ENCODE measurements around the gene MRPL37. TPM values are rescaled to one million over a fixed set of nuclear protein-coding genes. Genes with fewer than 3 reads are reported as not detected.

The MRPL37 gene
- total RNA-seq, 1 donor from 2014 or later: 60.4 TPM

GRCh38 chr1:54257346-54257620 is 57.3 kb downstream of the MRPL37 start:
- Histone ChIP-seq H3K4me1 (peaks cover 23% of the 10 kb centered on the region), H3K4me2 (peak overlapping the region; percentile 57), H3K27me3 (no peaks in the 10 kb centered on the region), H2AFZ (replicated peaks) (no peak overlapping the region), H3K9ac (no peak overlapping the region), H3K4me3 (no peak overlapping the region), H3K36me3 (no peaks in the 10 kb centered on the region), H3K27ac (peak overlapping the region; percentile 58), H3K9me3 (ENCODE audit: low read depth) (no peaks in the 10 kb centered on the region), H4K20me1 (ENCODE audit: low read depth) (peaks cover 80% of the 10 kb centered on the region), H3F3A (ENCODE audit: low read depth) (peaks cover 10% of the 10 kb centered on the region), H3K79me2 (ENCODE audit: low read depth) (peaks cover 26% of the 10 kb centered on the region)
- Mint-ChIP-seq H3K9me3 (no peaks in the 10 kb centered on the region), H3K4me3 (no peak overlapping the region), H3K27me3 (ENCODE audit: insufficient read depth, low read depth) (peaks cover 8% of the 10 kb centered on the region), H3K4me1 (peaks cover 56% of the 10 kb centered on the region), H3K36me3 (peaks cover 15% of the 10 kb centered on the region), H3K27ac (peak overlapping the region; percentile 8)
- DNase-seq (ENCODE audit: low spot score): no peak
- TF ChIP-seq EZH2 (IDR thresholded peaks at IDR 0.05) (no peak), EZH2phosphoT487 (IDR thresholded peaks at IDR 0.05) (no peak)
- TF ChIP-seq, protein P1, sequence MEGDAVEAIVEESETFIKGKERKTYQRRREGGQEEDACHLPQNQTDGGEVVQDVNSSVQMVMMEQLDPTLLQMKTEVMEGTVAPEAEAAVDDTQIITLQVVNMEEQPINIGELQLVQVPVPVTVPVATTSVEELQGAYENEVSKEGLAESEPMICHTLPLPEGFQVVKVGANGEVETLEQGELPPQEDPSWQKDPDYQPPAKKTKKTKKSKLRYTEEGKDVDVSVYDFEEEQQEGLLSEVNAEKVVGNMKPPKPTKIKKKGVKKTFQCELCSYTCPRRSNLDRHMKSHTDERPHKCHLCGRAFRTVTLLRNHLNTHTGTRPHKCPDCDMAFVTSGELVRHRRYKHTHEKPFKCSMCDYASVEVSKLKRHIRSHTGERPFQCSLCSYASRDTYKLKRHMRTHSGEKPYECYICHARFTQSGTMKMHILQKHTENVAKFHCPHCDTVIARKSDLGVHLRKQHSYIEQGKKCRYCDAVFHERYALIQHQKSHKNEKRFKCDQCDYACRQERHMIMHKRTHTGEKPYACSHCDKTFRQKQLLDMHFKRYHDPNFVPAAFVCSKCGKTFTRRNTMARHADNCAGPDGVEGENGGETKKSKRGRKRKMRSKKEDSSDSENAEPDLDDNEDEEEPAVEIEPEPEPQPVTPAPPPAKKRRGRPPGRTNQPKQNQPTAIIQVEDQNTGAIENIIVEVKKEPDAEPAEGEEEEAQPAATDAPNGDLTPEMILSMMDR (IDR thresholded peaks at IDR 0.05): no peak

- H3F3A ChIP-seq (ENCODE audit: low read depth): peaks cover 10% of the 10 kb centered on the region
- H3K9ac ChIP-seq: no peak overlapping the region
- peaks cover 15% of the 10 kb centered on the region for H3K36me3 Mint-ChIP-seq
- H3K36me3 ChIP-seq: no peaks in the 10 kb centered on the region
- H3K4me2 ChIP-seq: peak overlapping the region; percentile 57
- H3K9me3 ChIP-seq (ENCODE audit: low read depth): no peaks in the 10 kb centered on the region
- H3K4me3 Mint-ChIP-seq: peak overlapping the region; percentile 55
- H3K79me2 ChIP-seq (ENCODE audit: low read depth): peaks cover 32% of the 10 kb centered on the region
- no peaks in the 10 kb centered on the region for H3K9me3 Mint-ChIP-seq
- peaks cover 83% of the 10 kb centered on the region for H4K20me1 ChIP-seq (ENCODE audit: low read depth)
- no peak for TF ChIP-seq EZH2 (IDR thresholded peaks at IDR 0.05)
- no peak for TF ChIP-seq EZH2phosphoT487 (IDR thresholded peaks at IDR 0.05)
- TF ChIP-seq, protein P1 (IDR thresholded peaks at IDR 0.05): no peak
- H2AFZ ChIP-seq (replicated peaks): no peak overlapping the region
- H3K4me1 Mint-ChIP-seq: peaks cover 57% of the 10 kb centered on the region
- peak overlapping the region; percentile 58 for H3K27ac ChIP-seq
- H3K27me3 Mint-ChIP-seq (ENCODE audit: insufficient read depth, low read depth): peaks cover 8% of the 10 kb centered on the region
- H3K4me1 ChIP-seq: peaks cover 23% of the 10 kb centered on the region
- peak overlapping the region; percentile 68 for H3K27ac Mint-ChIP-seq
- H3K4me3 ChIP-seq: no peak overlapping the region
- no peaks in the 10 kb centered on the region for H3K27me3 ChIP-seq
- no peak for DNase-seq (ENCODE audit: low spot score)
Observed at GRCh38 chr1:54257876-54258275, 57.9 kb downstream of the MRPL37 start.

GRCh38 chr1:54259546-54260140 is 59.7 kb downstream of the MRPL37 start:
- H3F3A ChIP-seq (ENCODE audit: low read depth): peaks cover 10% of the 10 kb centered on the region
- H3K27me3 Mint-ChIP-seq (ENCODE audit: insufficient read depth, low read depth): peaks cover 4% of the 10 kb centered on the region
- no peaks in the 10 kb centered on the region for H3K36me3 ChIP-seq
- H3K27me3 ChIP-seq: no peaks in the 10 kb centered on the region
- no peaks in the 10 kb centered on the region for H3K9me3 ChIP-seq (ENCODE audit: low read depth)
- H4K20me1 ChIP-seq (ENCODE audit: low read depth): peaks cover 94% of the 10 kb centered on the region
- H3K9ac ChIP-seq: no peak overlapping the region
- TF ChIP-seq EZH2 (IDR thresholded peaks at IDR 0.05) (no peak), EZH2phosphoT487 (IDR thresholded peaks at IDR 0.05) (no peak)
- TF ChIP-seq, protein P1 (IDR thresholded peaks at IDR 0.05): no peak
- H3K4me1 ChIP-seq: peaks cover 24% of the 10 kb centered on the region
- H3K27ac Mint-ChIP-seq: no peak overlapping the region
- DNase-seq (ENCODE audit: low spot score): no peak
- no peak overlapping the region for H3K27ac ChIP-seq
- no peaks in the 10 kb centered on the region for H3K9me3 Mint-ChIP-seq
- H3K79me2 ChIP-seq (ENCODE audit: low read depth): peaks cover 45% of the 10 kb centered on the region
- peaks cover 60% of the 10 kb centered on the region for H3K4me1 Mint-ChIP-seq
- H3K4me3 Mint-ChIP-seq: no peak overlapping the region
- no peak overlapping the region for H2AFZ ChIP-seq (replicated peaks)
- peaks cover 15% of the 10 kb centered on the region for H3K36me3 Mint-ChIP-seq
- H3K4me3 ChIP-seq: no peak overlapping the region
- H3K4me2 ChIP-seq: no peak overlapping the region

Data from neural progenitor cell (in vitro differentiated cells).